Limb (tissue), 2 donors: Measurements from ENCODE around the gene HRH1.
"Not testable (repeated sequence)": the region's sequence is repeated elsewhere in the genome, so short reads cannot be mapped to it uniquely, and the experiment has no call there.

Source experiments
- DNase-seq, 2 donors: peaks; one replicate each; pipeline ENCODE4 v3.0.0-alpha.2; 2016; ENCODE audit errors: extremely low spot score in 2 of 2

Gene HRH1

GRCh38 chr3:11236588-11237461 lies 82.5 kb downstream of the HRH1 start:
- peak in 1 of 2 donors; percentile 53 for DNase-seq

DNA sequence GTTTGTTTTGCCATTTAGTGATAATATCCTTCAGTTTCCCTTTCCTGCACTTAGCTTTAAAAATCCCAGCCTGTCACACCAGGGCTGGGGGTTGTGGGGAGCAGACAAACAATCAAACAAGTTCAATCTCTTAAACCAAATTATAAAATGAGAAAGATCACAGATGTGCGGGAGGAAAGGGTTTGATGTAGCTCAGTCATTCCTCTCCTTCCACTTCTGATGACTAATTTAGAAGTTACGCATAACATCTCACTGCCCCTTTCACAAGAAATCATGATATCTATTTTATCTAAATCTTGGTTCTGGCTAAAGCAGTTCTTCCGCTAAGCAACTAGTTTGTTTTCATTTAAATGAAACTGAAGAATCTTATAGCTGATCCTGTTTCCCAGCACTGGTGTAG lies 83.8 kb downstream of the HRH1 start:
- DNase-seq: no peak

DNA sequence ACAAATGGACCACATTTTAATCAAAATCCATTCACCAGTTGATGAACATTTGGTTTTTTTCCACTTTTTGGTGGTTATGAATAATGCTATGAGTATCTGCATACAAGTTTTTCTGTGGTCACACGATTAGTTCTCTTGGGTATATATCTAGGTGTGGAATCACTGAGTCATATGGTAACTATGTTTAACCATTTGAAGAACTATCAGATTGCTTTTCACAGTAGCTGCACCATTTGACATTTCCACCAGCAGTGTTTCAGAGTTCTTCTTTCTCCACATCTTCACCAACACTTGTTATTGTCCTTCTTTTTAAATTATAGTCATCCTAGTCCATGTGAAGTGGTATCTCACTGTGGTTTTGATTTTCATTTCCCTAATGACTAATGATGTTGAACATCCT lies 84.6 kb downstream of the HRH1 start:
- no peak for DNase-seq

- DNase-seq: no peak
Observed at GRCh38 chr3:11239796-11240195, 85.5 kb downstream of the HRH1 start.

- no peak for DNase-seq
Observed at GRCh38 chr3:11240496-11240895, 86.2 kb downstream of the HRH1 start.

DNA sequence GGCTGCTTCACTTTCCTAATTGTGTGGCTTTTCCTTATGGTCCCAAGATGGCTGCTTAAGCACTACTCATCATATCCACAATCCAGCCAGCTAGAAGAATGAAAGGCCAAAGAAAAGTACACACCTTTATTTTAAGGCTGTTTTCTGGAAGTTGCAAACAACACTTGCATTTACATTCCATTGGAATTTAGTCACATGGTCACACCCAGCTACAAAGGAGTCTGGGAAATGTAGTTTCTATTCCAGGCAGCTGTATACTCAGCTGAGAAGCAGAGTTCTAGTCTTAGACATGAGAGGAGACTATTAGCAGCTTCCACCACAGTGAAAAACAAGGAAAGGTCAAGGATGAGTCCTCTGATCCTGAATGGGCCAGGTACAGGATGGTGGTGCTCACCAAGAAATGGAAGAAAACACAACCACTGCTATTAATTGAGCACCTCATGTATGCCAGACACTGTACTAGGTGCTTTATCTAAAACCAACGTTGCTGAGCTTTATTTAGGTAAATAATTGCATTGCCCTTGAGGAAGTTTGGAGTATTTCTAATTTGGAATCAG lies 89.9 kb downstream of the HRH1 start:
- no peak for DNase-seq

- no peak for DNase-seq
Observed at GRCh38 chr3:11245276-11245675, 91.0 kb downstream of the HRH1 start.

- no peak for DNase-seq
Observed at GRCh38 chr3:11245827-11246662, 91.8 kb downstream of the HRH1 start.

- DNase-seq: no peak
Observed at GRCh38 chr3:11246663-11246970, 92.3 kb downstream of the HRH1 start.

- no peak for DNase-seq
Observed at GRCh38 chr3:11247362-11247761, 93.1 kb downstream of the HRH1 start.

DNA sequence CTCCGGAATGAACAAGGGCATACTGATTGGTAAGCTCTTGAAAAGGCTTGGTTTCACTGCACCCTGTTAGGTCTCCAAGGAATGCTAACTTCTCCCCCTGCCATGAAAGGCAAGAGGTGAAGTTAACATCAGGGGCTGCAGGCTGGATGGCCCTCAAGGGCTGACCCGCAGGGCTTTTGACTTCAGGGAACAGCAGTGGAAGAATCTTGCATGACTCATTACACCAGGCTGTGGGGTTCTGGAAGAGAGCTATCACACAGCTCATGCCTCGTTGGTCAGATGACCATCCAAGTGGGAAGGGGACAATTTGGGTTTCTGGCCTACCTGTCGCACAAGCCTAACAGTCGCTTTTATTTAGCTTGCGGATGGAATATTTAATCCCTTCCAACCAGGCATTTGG lies 94.3 kb downstream of the HRH1 start:
- no peak for DNase-seq

- DNase-seq: no peak
Observed at GRCh38 chr3:11250902-11251806, 96.9 kb downstream of the HRH1 start.

- no peak for DNase-seq
Observed at GRCh38 chr3:11251807-11252176, 97.5 kb downstream of the HRH1 start.

- DNase-seq: no peak
Observed at GRCh38 chr3:11254876-11255275, 100.6 kb downstream of the HRH1 start.

GRCh38 chr3:11255537-11255936 lies 101.2 kb downstream of the HRH1 start:
- DNase-seq: not testable (repeated sequence)

GRCh38 chr3:11258958-11259357 lies 104.7 kb downstream of the HRH1 start:
- no peak for DNase-seq

- no peak for DNase-seq
Observed at GRCh38 chr3:11260460-11260859, 106.2 kb downstream of the HRH1 start.

- DNase-seq: no peak
Observed at GRCh38 chr3:11269007-11269406, 114.7 kb downstream of the HRH1 start.

GRCh38 chr3:11271986-11272904 lies 118.0 kb downstream of the HRH1 start, which contains the start of gene ATG7:
Gene ATG7 (plus strand): TSS chr3:11272397. CDS start chr3:11298696, 26,299 bp downstream.
- DNase-seq: peak; percentile 97

DNA sequence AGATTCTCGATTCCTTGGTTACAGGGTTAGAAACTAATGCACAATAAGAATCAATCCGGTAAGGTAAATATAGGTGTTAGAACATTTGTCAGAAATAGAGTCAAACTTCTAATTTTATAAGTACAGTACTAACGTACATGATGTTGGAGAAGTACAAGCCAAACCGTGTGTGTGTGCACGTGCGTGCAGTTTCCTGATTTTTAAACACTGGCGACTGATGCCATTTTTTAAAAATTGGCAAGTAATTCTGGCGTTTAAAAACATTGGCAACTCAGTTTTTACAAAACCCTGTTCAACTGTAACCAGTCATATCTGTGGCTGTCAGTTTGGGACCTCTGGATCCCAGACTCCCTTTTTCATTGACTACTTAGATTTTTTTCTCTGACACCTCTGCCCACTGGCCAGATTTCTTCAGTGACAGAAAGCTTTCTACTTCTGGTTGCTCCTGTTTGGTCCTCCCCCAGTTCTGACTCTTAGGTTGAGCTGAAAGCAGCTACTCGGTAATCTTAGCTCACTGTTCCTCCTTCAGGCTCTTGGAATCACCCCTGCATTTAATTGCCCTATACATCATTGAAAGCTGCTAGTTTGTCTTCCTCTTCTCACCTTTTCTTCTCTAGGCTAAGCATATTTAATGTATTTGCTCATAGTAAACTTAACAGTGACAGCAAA lies 118.7 kb downstream of the HRH1 start:
- no peak for DNase-seq
